H9 (cell line): Measurements from ENCODE around the gene FAM53B. TPM values are rescaled to one million over a fixed set of nuclear protein-coding genes. Genes with fewer than 3 reads are reported as not detected.

Experiments
- DNase-seq: peaks from one replicate; pipeline ENCODE4 v3.0.0-alpha.2; 2017
- H2AFZ ChIP-seq: one replicate; pipeline ENCODE4 v1.6.1; 2013; ENCODE audit warnings: mild to moderate bottlenecking, low read length, control low read depth, moderate library complexity
- H2AK5ac ChIP-seq: 2 replicates; pipeline ENCODE4 v1.6.1; 2013; ENCODE audit warnings: low read length, control low read depth, mixed read lengths; ENCODE audit not compliant: insufficient read length
- H2BK120ac ChIP-seq: one replicate; pipeline ENCODE4 v1.6.1; 2013; ENCODE audit warnings: low read depth, mild to moderate bottlenecking, low read length, control low read depth, inconsistent platforms; ENCODE audit not compliant: poor library complexity, severe bottlenecking
- H2BK12ac ChIP-seq: 2 replicates; pipeline ENCODE4 v1.6.1; 2013; ENCODE audit warnings: low read length, control low read depth, mixed read lengths, low read depth; ENCODE audit not compliant: insufficient read length
- H2BK15ac ChIP-seq: 2 replicates; pipeline ENCODE4 v1.6.1; 2013; ENCODE audit warnings: low read depth, low read length, control low read depth
- H2BK20ac ChIP-seq: one replicate; pipeline ENCODE4 v1.6.1; 2013; ENCODE audit warnings: low read depth, mild to moderate bottlenecking, low read length, control low read depth, inconsistent platforms; ENCODE audit not compliant: poor library complexity, severe bottlenecking
- H2BK5ac ChIP-seq: 2 replicates; pipeline ENCODE4 v1.6.1; 2013; ENCODE audit warnings: low read length, control low read depth, mixed read lengths; ENCODE audit not compliant: insufficient read length
- H3K14ac ChIP-seq: 2 replicates; pipeline ENCODE4 v1.6.1; 2013; ENCODE audit warnings: low read length, control low read depth; ENCODE audit not compliant: insufficient read depth
- H3K18ac ChIP-seq: 2 replicates; pipeline ENCODE4 v1.6.1; 2013; ENCODE audit warnings: low read depth, mild to moderate bottlenecking, mixed read lengths, low read length, control low read depth; ENCODE audit not compliant: insufficient read length
- H3K23ac ChIP-seq: 2 replicates; pipeline ENCODE4 v1.6.1; 2013; ENCODE audit warnings: low read length, control low read depth, mixed read lengths, low read depth; ENCODE audit not compliant: insufficient read length
- H3K23me2 ChIP-seq: 2 replicates; pipeline ENCODE4 v1.6.1; 2013; ENCODE audit warnings: low read depth, mild to moderate bottlenecking, mixed read lengths, low read length, control low read depth; ENCODE audit not compliant: insufficient read length, poor library complexity, severe bottlenecking
- H3K27ac ChIP-seq: 2 replicates; pipeline ENCODE4 v1.5.1; 2013; ENCODE audit warnings: low read length, control low read depth, mixed read lengths, low read depth; ENCODE audit not compliant: insufficient read length
- H3K27me3 ChIP-seq: 2 replicates; pipeline ENCODE4 v1.6.1; 2013; ENCODE audit warnings: low read length, control low read depth, inconsistent platforms; ENCODE audit not compliant: insufficient read depth
- H3K4ac ChIP-seq: 2 replicates; pipeline ENCODE4 v1.6.1; 2013; ENCODE audit warnings: low read depth, mild to moderate bottlenecking, control low read depth, inconsistent platforms, low read length, moderate library complexity
- H3K4me1 ChIP-seq: 2 replicates; pipeline ENCODE4 v1.6.1; 2013; ENCODE audit warnings: low read length, control low read depth, inconsistent platforms; ENCODE audit not compliant: insufficient read depth
- H3K4me2 ChIP-seq: 2 replicates; pipeline ENCODE4 v1.6.1; 2013; ENCODE audit warnings: low read length, control low read depth, mixed read lengths; ENCODE audit not compliant: insufficient read length, insufficient read depth
- H3K56ac ChIP-seq: 2 replicates; pipeline ENCODE4 v1.6.1; 2013; ENCODE audit warnings: low read depth, mild to moderate bottlenecking, mixed read lengths, low read length, control low read depth; ENCODE audit not compliant: insufficient read length
- H3K79me1 ChIP-seq: 2 replicates; pipeline ENCODE4 v1.6.1; 2013; ENCODE audit warnings: low read depth, mild to moderate bottlenecking, moderate library complexity, low read length, control low read depth, inconsistent platforms; ENCODE audit not compliant: insufficient read depth, poor library complexity, severe bottlenecking
- H3K79me2 ChIP-seq: 2 replicates; pipeline ENCODE4 v1.6.1; 2013; ENCODE audit warnings: low read length, control low read depth, inconsistent platforms; ENCODE audit not compliant: insufficient read depth
- H3K9ac ChIP-seq: 2 replicates; pipeline ENCODE4 v1.6.1; 2013; ENCODE audit warnings: low read length, control low read depth, mixed read lengths; ENCODE audit not compliant: insufficient read length; ENCODE audit errors: extremely low read depth
- H3K9me3 ChIP-seq: one replicate; pipeline ENCODE4 v1.6.1; 2013; ENCODE audit warnings: low read depth, low read length, inconsistent platforms; ENCODE audit not compliant: control insufficient read depth
- H3T11ph ChIP-seq: one replicate; pipeline ENCODE4 v1.6.1; 2013; ENCODE audit warnings: mild to moderate bottlenecking, low read length, control low read depth, inconsistent platforms
- H4K20me1 ChIP-seq: one replicate; pipeline ENCODE4 v1.6.1; 2013; ENCODE audit not compliant: control insufficient read depth, insufficient read length, insufficient read depth
- H4K5ac ChIP-seq: 2 replicates; pipeline ENCODE4 v1.6.1; 2013; ENCODE audit warnings: low read depth, mild to moderate bottlenecking, mixed read lengths, low read length, control low read depth; ENCODE audit not compliant: insufficient read length
- H4K8ac ChIP-seq: replicated peaks from 2 replicates; pipeline ENCODE4 v1.6.1; 2013; ENCODE audit warnings: low read length, control low read depth, mixed read lengths, low read depth; ENCODE audit not compliant: insufficient read length
- H4K91ac ChIP-seq: 2 replicates; pipeline ENCODE4 v1.6.1; 2013; ENCODE audit warnings: low read depth, mild to moderate bottlenecking, moderate library complexity, mixed read lengths, low read length, control low read depth; ENCODE audit not compliant: insufficient read length
- H3K27ac Mint-ChIP-seq, 3 experiments: 2 replicates in 2 of 3; 3 replicates in 1 of 3; pipeline ENCODE4 v1.8.0; 2020 to 2021; ENCODE audit warnings: mixed read lengths in 3 of 3, mild to moderate bottlenecking in 1 of 3, moderate library complexity in 1 of 3
- H3K27me3 Mint-ChIP-seq: 2 replicates; pipeline ENCODE4 v1.8.0; 2021; ENCODE audit warnings: low read depth, mild to moderate bottlenecking, moderate library complexity, mixed read lengths
- H3K36me3 Mint-ChIP-seq, 3 experiments: 2 replicates in 2 of 3; 3 replicates in 1 of 3; pipeline ENCODE4 v1.8.0; 2020 to 2021; ENCODE audit warnings: low read depth in 3 of 3, mixed read lengths in 3 of 3; ENCODE audit not compliant: insufficient read depth in 1 of 3
- H3K4me1 Mint-ChIP-seq, 2 experiments: 2 replicates each; pipeline ENCODE4 v1.8.0; 2020; ENCODE audit warnings: mixed read lengths in 2 of 2
- H3K4me3 Mint-ChIP-seq, 2 experiments: 2 replicates in 1 of 2; 3 replicates in 1 of 2; pipeline ENCODE4 v1.8.0; 2020 to 2021; ENCODE audit warnings: mild to moderate bottlenecking in 2 of 2, mixed read lengths in 2 of 2, moderate library complexity in 1 of 2
- H3K9me3 Mint-ChIP-seq, 2 experiments: 2 replicates in 1 of 2; 3 replicates in 1 of 2; pipeline ENCODE4 v1.8.0; 2020; ENCODE audit warnings: mild to moderate bottlenecking in 2 of 2, mixed read lengths in 2 of 2, moderate library complexity in 1 of 2
- CTCF ChIP-seq: fragments of 200-600 bp; sonication (generic); conservative IDR thresholded peaks from 3 replicates; pipeline ENCODE4 v1.8.0; 2021; ENCODE audit warnings: antibody characterized with exemption, mild to moderate bottlenecking
- WGBS: extraction: QIAGEN DNeasy Blood & Tissue Kit; methylation state at CpG from one replicate; pipeline ENCODE4 v1.1.7; 2013; ENCODE audit warnings: missing lambda C conversion rate, low lambda C conversion rate, mixed read lengths; ENCODE audit not compliant: insufficient read length; ENCODE audit errors: extremely low coverage; 5-methylcytosine and 5-hydroxymethylcytosine counted together
- total RNA-seq: library from RNA; stranded (reverse); gene quantifications from 2 replicates; pipeline ENCODE4 v1.2.1, GENCODE V29; 2021

FAM53B gene
- total RNA-seq, 1 experiment from 2014 or later = 11.5 TPM

- Histone ChIP-seq H2BK15ac (no peak overlapping the region), H3K4me1 (peaks cover 18% of the 10 kb centered on the region; the same call in 1 of the 2 replicates), H3T11ph (no peak overlapping the region), H4K5ac (no peak overlapping the region), H2AK5ac (no peak overlapping the region), H3K56ac (no peak overlapping the region), H3K23ac (no peak overlapping the region), H2AFZ (no peak overlapping the region), H4K91ac (no peak overlapping the region), H4K8ac (no peak overlapping the region), H3K4ac (no peak overlapping the region), H4K20me1 (peaks cover 2% of the 10 kb centered on the region), H2BK20ac (no peak overlapping the region), H2BK5ac (no peak overlapping the region), H2BK12ac (no peak overlapping the region), H3K27ac (no peak overlapping the region), H3K9ac (no peak overlapping the region), H3K14ac (no peak overlapping the region), H2BK120ac (no peak overlapping the region), H3K23me2 (peaks cover 4% of the 10 kb centered on the region), H3K9me3 (no peaks in the 10 kb centered on the region), H3K18ac (no peak overlapping the region), H3K79me1 (no peaks in the 10 kb centered on the region), H3K4me2 (no peak overlapping the region), H3K27me3 (peaks cover 5% of the 10 kb centered on the region; the same call in 1 of the 2 replicates), H3K79me2 (no peaks in the 10 kb centered on the region; the same call in 1 of the 2 replicates)
- Mint-ChIP-seq H3K36me3 (peaks cover 0 to 4% (median 2%) of the 10 kb centered on the region in 3 experiments; a peak in 5 of 7 replicates), H3K4me1 (peaks cover 59 to 69% of the 10 kb centered on the region in 2 experiments), H3K9me3 (no peaks in the 10 kb centered on the region; a peak in 1 of 5 replicates), H3K27ac (no peak overlapping the region), H3K4me3 (no peak overlapping the region), H3K27me3 (peaks cover 37% of the 10 kb centered on the region)
- TF ChIP-seq CTCF = no peak
- DNase-seq = no peak
- WGBS = no CpG with 5 or more reads among the region's 2 CpGs
These were observed 6.5 kb downstream of the FAM53B start for GRCh38 chr10:124737708-124738107.
